Prostate gland (tissue), 2 donors: ENCODE measurements around the gene SLC7A4. TPM values are rescaled to one million over a fixed set of nuclear protein-coding genes. Genes with fewer than 3 reads are reported as not detected.

Experiments used
- DNase-seq: peaks from one replicate; pipeline ENCODE4 v3.0.0-alpha.2; 2019; ENCODE audit warnings: low spot score
- H3K27ac ChIP-seq, 2 donors: fragments of 200-600 bp; sonication (generic); 2 replicates each; pipeline ENCODE4 v1.5.1; 2017 to 2019
- H3K27me3 ChIP-seq: fragments of 200-600 bp; sonication (generic); replicated peaks from 2 replicates; pipeline ENCODE4 v1.5.1; 2019; ENCODE audit not compliant: insufficient read depth
- H3K36me3 ChIP-seq, 2 donors: fragments of 200-600 bp; sonication (generic); 1 replicate in 1 of 2; 2 replicates in 1 of 2; pipeline versions ENCODE4 v1.5.1 to v1.8.1; 2017 to 2019
- H3K4me1 ChIP-seq: fragments of 200-600 bp; sonication (generic); replicated peaks from 2 replicates; pipeline ENCODE4 v1.5.1; 2019
- H3K4me3 ChIP-seq, 2 donors: fragments of 200-600 bp; sonication (generic); 2 replicates each; pipeline ENCODE4 v1.5.1; 2017 to 2019
- H3K9me3 ChIP-seq: fragments of 200-600 bp; sonication (generic); 2 replicates; pipeline ENCODE4 v1.5.1; 2017
- POLR2A ChIP-seq: fragments of 450-650 bp; IDR thresholded peaks from one replicate; pipeline ENCODE4 v1.6.1; 2016; ENCODE audit warnings: antibody characterized with exemption, mild to moderate bottlenecking
- POLR2AphosphoS5 ChIP-seq: sonication (generic); formaldehyde crosslinking; IDR thresholded peaks from one replicate; pipeline ENCODE4 v1.6.1; 2017; ENCODE audit warnings: antibody characterized with exemption
- WGBS: methylation state at CpG from one replicate; pipeline ENCODE4 v1.1.5; 2018; 5-methylcytosine and 5-hydroxymethylcytosine counted together
- intact Hi-C: fragments of 100-400 bp; cut with DNase I; formaldehyde crosslinking; loops from one replicate; pipeline ENCODE4 v1.14.2; 2022
- total RNA-seq, 2 donors: library from RNA; depleted of rRNA; stranded (reverse); fragments of >200 nt; gene quantifications; one replicate each; pipeline ENCODE4 v1.1.0, GENCODE V29; 2016
- TF ChIP-seq, protein P1 (sequence below), 4 experiments: fragments of 200-600 bp in 2 of 4; fragments of 450-650 bp in 2 of 4; sonication (generic) in 2 of 4; IDR thresholded peaks; 1 replicate in 3 of 4; 2 replicates in 1 of 4; pipeline ENCODE4 v1.5.1; 2016 to 2019; ENCODE audit warnings: antibody characterized with exemption in 4 of 4, mild to moderate bottlenecking in 2 of 4, moderate library complexity in 2 of 4

The SLC7A4 gene, protein sequence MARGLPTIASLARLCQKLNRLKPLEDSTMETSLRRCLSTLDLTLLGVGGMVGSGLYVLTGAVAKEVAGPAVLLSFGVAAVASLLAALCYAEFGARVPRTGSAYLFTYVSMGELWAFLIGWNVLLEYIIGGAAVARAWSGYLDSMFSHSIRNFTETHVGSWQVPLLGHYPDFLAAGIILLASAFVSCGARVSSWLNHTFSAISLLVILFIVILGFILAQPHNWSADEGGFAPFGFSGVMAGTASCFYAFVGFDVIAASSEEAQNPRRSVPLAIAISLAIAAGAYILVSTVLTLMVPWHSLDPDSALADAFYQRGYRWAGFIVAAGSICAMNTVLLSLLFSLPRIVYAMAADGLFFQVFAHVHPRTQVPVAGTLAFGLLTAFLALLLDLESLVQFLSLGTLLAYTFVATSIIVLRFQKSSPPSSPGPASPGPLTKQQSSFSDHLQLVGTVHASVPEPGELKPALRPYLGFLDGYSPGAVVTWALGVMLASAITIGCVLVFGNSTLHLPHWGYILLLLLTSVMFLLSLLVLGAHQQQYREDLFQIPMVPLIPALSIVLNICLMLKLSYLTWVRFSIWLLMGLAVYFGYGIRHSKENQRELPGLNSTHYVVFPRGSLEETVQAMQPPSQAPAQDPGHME
- 10 to 100 TPM; 13.0 to 53.9 TPM for total RNA-seq

DNA sequence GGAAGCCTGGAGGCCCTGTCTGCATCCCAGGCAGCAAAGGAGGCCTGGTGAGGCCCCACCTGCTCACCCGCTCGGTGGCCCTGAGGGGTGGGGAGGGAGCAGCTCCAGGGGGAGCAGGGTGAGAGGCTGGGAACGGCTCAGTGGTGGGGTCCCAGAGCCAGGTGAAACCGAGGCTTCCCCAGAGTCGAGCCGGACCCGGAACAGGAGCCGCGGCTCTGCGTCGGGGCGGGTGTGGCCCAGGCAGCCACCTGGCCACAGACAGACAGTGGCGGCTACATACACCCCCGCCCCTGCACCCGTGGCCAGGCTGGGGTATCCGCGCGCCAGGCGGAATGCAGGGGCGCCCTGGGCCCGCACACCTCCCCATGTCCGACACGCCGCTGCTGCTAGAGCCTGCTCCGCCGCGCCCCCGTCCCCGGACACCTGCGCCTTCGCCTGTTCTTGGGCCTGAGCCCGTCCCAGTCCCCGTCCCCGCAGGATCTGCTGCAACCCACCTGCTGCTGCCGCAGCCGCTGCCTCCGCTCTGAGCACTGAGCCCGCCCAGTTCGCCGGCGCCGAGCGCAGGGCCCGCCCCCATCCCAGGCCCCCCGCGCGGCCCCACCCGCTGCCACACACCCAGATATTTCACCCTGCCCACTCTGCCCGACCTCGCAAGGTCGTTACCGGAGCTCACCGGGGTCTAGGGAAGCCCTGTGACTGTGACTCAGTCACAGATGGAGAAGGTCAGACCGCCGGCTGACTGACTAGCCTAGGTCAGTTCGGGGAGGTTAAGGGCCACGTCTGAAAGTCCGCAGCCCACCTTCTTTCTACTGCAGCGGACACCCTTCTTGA is at the start of gene SLC7A4:
SLC7A4 (minus strand) TSS at position 525 of the 831 bp plus-strand sequence. CDS start 749 bp downstream, outside the sequence.
- WGBS: 11% methylated on average over 55 of the region's 59 CpGs
- Histone ChIP-seq H3K27ac (no peak within 1 kb of the TSS), H3K36me3 (no peaks in the 10 kb centered on the region), H3K4me3 (peak within 1 kb of the TSS; percentile 33 to 38), H3K4me1 (peaks cover 5% of the 10 kb centered on the region), H3K9me3 (no peaks in the 10 kb centered on the region), H3K27me3 (no peaks in the 10 kb centered on the region)
- intact Hi-C loops: no loop called here
- no peak for DNase-seq
- no peak for TF ChIP-seq POLR2AphosphoS5
- TF ChIP-seq, protein P1, sequence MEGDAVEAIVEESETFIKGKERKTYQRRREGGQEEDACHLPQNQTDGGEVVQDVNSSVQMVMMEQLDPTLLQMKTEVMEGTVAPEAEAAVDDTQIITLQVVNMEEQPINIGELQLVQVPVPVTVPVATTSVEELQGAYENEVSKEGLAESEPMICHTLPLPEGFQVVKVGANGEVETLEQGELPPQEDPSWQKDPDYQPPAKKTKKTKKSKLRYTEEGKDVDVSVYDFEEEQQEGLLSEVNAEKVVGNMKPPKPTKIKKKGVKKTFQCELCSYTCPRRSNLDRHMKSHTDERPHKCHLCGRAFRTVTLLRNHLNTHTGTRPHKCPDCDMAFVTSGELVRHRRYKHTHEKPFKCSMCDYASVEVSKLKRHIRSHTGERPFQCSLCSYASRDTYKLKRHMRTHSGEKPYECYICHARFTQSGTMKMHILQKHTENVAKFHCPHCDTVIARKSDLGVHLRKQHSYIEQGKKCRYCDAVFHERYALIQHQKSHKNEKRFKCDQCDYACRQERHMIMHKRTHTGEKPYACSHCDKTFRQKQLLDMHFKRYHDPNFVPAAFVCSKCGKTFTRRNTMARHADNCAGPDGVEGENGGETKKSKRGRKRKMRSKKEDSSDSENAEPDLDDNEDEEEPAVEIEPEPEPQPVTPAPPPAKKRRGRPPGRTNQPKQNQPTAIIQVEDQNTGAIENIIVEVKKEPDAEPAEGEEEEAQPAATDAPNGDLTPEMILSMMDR (IDR thresholded peaks at IDR 0.05): no peak
- no peak for TF ChIP-seq POLR2A

DNA sequence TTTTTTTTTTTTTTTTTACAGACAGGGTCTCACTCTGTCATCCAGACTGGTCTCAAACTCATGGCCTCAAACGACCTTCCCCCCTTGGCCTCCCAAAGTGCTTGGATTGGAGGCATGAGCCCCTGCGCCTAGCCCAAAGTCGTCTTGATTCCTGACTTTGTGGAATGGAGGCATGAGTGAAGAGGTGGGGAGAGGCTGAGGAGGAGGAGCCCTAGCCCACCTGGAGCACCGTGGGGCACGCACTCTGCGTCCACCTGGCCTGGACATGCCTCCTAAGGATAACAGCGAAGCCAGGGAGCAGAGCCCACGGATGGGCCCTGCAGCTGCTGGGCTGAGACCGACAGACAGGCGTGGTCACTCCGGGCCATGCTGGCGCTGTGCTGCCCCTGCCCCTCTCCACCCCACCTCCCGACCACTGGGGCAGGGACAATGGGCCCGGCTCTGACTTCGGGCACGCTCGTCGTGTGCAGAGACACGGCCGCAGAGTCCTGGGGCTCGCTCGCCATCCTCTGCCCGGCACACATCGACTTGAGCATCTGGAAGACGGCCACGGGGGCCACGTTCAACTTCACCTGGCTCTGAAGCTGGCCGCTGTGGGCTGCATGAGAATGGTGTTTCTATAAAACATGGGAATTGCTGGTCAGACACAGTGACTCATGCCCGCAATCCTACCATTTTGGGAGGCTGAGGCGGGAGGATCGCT is 48.2 kb upstream of the SLC7A4 start:
- DNase-seq: no peak
- Histone ChIP-seq H3K4me3 (no peak overlapping the region), H3K4me1 (no peaks in the 10 kb centered on the region), H3K36me3 (no peaks in the 10 kb centered on the region), H3K27me3 (no peaks in the 10 kb centered on the region), H3K9me3 (no peaks in the 10 kb centered on the region), H3K27ac (no peak overlapping the region)
- intact Hi-C loops: no loop called here
- TF ChIP-seq POLR2AphosphoS5: no peak
- TF ChIP-seq, protein P1 (IDR thresholded peaks at IDR 0.05): no peak
- TF ChIP-seq POLR2A: no peak
- 87% methylated on average over 31 of the region's 31 CpGs for WGBS

DNA sequence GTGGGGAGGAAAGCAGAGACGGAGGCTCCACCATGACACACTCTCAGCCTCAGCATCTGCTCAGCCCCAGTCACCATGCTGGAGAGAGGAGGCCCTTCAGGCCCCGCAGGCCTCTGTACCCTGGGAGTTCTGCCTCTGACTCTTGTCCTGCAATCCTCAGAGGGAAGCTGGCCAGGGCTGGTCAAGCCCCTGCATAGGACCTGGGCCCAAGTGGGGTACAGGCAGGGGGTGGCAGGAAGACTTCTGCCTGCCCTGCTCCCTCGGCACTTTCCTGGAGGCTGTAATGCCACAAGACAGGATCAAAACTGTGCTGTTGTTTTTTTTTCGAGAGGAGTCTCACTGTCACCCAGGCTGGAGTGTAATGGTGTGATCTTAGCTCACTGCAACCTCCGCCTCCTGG is 47.1 kb upstream of the SLC7A4 start:
- H3K4me3 ChIP-seq: no peak overlapping the region
- TF ChIP-seq, protein P1 (IDR thresholded peaks at IDR 0.05): no peak
- TF ChIP-seq POLR2AphosphoS5: no peak
- TF ChIP-seq POLR2A: no peak
- 88% methylated on average over 5 of the region's 5 CpGs for WGBS
- H3K27ac ChIP-seq: no peak overlapping the region
- no peaks in the 10 kb centered on the region for H3K9me3 ChIP-seq
- intact Hi-C loops: no loop called here
- no peaks in the 10 kb centered on the region for H3K27me3 ChIP-seq
- no peaks in the 10 kb centered on the region for H3K4me1 ChIP-seq
- no peaks in the 10 kb centered on the region for H3K36me3 ChIP-seq
- DNase-seq: no peak

DNA sequence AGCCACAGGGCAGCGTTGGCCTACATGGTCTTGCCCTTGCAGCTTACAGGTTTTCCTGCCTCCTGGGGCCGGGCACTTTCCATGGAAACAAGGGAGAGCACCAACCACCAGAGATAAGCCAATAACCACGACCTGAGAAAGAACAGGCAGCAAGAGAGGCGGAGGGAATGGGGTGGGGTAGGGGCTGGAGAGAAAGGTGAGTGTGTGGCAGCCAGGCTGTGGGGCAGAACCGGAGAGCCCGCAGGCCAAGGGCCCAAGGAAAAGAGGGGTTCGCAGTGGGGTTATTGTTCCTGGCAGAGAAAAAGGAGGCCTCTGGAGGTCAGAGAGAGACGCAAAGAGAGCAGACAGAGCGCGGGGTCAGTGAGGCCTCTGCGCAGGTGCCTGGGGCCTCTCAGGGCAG is 46.6 kb upstream of the SLC7A4 start:
- Histone ChIP-seq H3K36me3 (no peaks in the 10 kb centered on the region), H3K4me3 (no peak overlapping the region), H3K9me3 (no peaks in the 10 kb centered on the region), H3K27ac (no peak overlapping the region), H3K4me1 (no peaks in the 10 kb centered on the region), H3K27me3 (no peaks in the 10 kb centered on the region)
- DNase-seq: no peak
- TF ChIP-seq POLR2A (no peak), POLR2AphosphoS5 (no peak)
- TF ChIP-seq, protein P1 (IDR thresholded peaks at IDR 0.05): no peak
- intact Hi-C loops: no loop called here
- 83% methylated on average over 11 of the region's 11 CpGs for WGBS
